NK-92 treated with Interleukin-12 subunit alpha and Interleukin-12 subunit beta, amount 100 ng/mL, for 24 hours (cell line): ENCODE results near the gene SIK1.

ENCODE experiments used
- DNase-seq: peaks from one replicate; lab custom pipeline; 2025; lab: John Stamatoyannopoulos, UW

SIK1 gene

GRCh38 chr21:43367296-43367695 lies 59.6 kb downstream of the SIK1 start:
- DNase-seq, result no peak

GRCh38 chr21:43366656-43367055 lies 60.3 kb downstream of the SIK1 start:
- DNase-seq, result no peak

GRCh38 chr21:43365611-43366426 lies 61.1 kb downstream of the SIK1 start:
- DNase-seq, result no peak

GRCh38 chr21:43364851-43365424 lies 62.0 kb downstream of the SIK1 start:
- DNase-seq, result no peak
